OCI-LY3 (cell line): ENCODE measurements around the gene BMP2K.

Experiments
- H2AFZ ChIP-seq: fragments of 200-600, 300-600 bp; shearing (Covaris generic); 2 replicates; pipeline ENCODE4 v1.6.0; 2014; ENCODE audit warnings: antibody characterized with exemption, low read depth, low read length
- H3K27ac ChIP-seq: fragments of 200-600, 300-600 bp; sonication (generic); 2 replicates; pipeline ENCODE4 v1.5.1; 2014; ENCODE audit warnings: mild to moderate bottlenecking, low read length, moderate library complexity, mixed read lengths
- H3K27me3 ChIP-seq: fragments of 200-600, 300-600 bp; sonication (generic); 2 replicates; pipeline ENCODE4 v1.6.1; 2014; ENCODE audit warnings: low read depth, low read length, mixed read lengths
- H3K36me3 ChIP-seq: fragments of 200-600, 300-600 bp; sonication (generic); replicated peaks from 2 replicates; pipeline ENCODE3; 2014; ENCODE audit warnings: low read depth, low read length, mixed read lengths
- H3K4me1 ChIP-seq: fragments of 300-600, 200-600 bp; sonication (generic); 2 replicates; pipeline ENCODE4 v1.6.1; 2014; ENCODE audit warnings: low read length, mixed read lengths
- H3K4me2 ChIP-seq: fragments of 200-600, 300-600 bp; sonication (generic); 2 replicates; pipeline ENCODE4 v1.6.1; 2014; ENCODE audit warnings: low read length, mixed read lengths
- H3K4me3 ChIP-seq: fragments of 300-600, 200-600 bp; sonication (generic); 2 replicates; pipeline ENCODE4 v1.5.1; 2014; ENCODE audit warnings: antibody characterized with exemption, mild to moderate bottlenecking, low read length, moderate library complexity
- H3K79me2 ChIP-seq: fragments of 300-600, 200-600 bp; shearing (Covaris generic); 2 replicates; pipeline ENCODE4 v1.6.1; 2014; ENCODE audit warnings: mild to moderate bottlenecking, low read length, mixed read lengths
- H3K9ac ChIP-seq: fragments of 300-600, 200-600 bp; shearing (Covaris generic); 2 replicates; pipeline ENCODE4 v1.6.0; 2014; ENCODE audit warnings: mild to moderate bottlenecking, low read length, moderate library complexity
- H3K9me3 ChIP-seq: fragments of 200-600, 300-600 bp; shearing (Covaris generic); 2 replicates; pipeline ENCODE4 v1.6.1; 2014; ENCODE audit warnings: low read length, mixed read lengths; ENCODE audit not compliant: insufficient read depth
- H4K20me1 ChIP-seq: fragments of 200-600, 300-600 bp; sonication (generic); 2 replicates; pipeline ENCODE4 v1.6.1; 2016; ENCODE audit warnings: low read length, mixed read lengths; ENCODE audit not compliant: insufficient read depth
- CTCF ChIP-seq: fragments of 200-600, 300-600 bp; sonication (generic); IDR thresholded peaks from 2 replicates; pipeline ENCODE4 v1.5.1; 2014; ENCODE audit warnings: antibody characterized with exemption, low read length, low read depth
- EZH2phosphoT487 ChIP-seq: fragments of 200-600 bp; shearing (Covaris generic); IDR thresholded peaks from 2 replicates; pipeline ENCODE4 v1.6.1; 2018; ENCODE audit warnings: antibody characterized with exemption, mixed run types, low read depth

BMP2K gene

GRCh38 chr4:78781139-78781538, 5.0 kb downstream of the BMP2K start:
- H4K20me1 ChIP-seq = peaks cover 70% of the 10 kb centered on the region
- peaks cover 96% of the 10 kb centered on the region for H3K79me2 ChIP-seq
- H3K27ac ChIP-seq = no peak overlapping the region
- TF ChIP-seq EZH2phosphoT487 (no peak), CTCF (no peak)
- no peak overlapping the region for H2AFZ ChIP-seq
- peaks cover 25% of the 10 kb centered on the region for H3K4me1 ChIP-seq
- no peak overlapping the region for H3K4me3 ChIP-seq
- no peaks in the 10 kb centered on the region for H3K9me3 ChIP-seq
- H3K36me3 ChIP-seq = peaks cover 7% of the 10 kb centered on the region
- H3K9ac ChIP-seq = no peak overlapping the region
- H3K27me3 ChIP-seq = no peaks in the 10 kb centered on the region
- H3K4me2 ChIP-seq = no peak overlapping the region

- Histone ChIP-seq H3K79me2 (peaks cover 98% of the 10 kb centered on the region), H3K9me3 (no peaks in the 10 kb centered on the region), H3K36me3 (peaks cover 7% of the 10 kb centered on the region), H3K4me1 (peaks cover 25% of the 10 kb centered on the region), H3K27ac (no peak overlapping the region), H3K4me3 (no peak overlapping the region), H3K27me3 (no peaks in the 10 kb centered on the region), H4K20me1 (peaks cover 74% of the 10 kb centered on the region), H2AFZ (no peak overlapping the region), H3K4me2 (no peak overlapping the region), H3K9ac (no peak overlapping the region)
- no peak for TF ChIP-seq CTCF
Observed at GRCh38 chr4:78781924-78782323, 5.8 kb downstream of the BMP2K start.

- H3K36me3 ChIP-seq = no peaks in the 10 kb centered on the region
- H3K27me3 ChIP-seq = no peaks in the 10 kb centered on the region
- H2AFZ ChIP-seq = no peak overlapping the region
- TF ChIP-seq CTCF = no peak
- TF ChIP-seq EZH2phosphoT487 = no peak
- H3K79me2 ChIP-seq = peaks cover 98% of the 10 kb centered on the region
- H3K4me2 ChIP-seq = no peak overlapping the region
- H3K4me3 ChIP-seq = no peak overlapping the region
- H4K20me1 ChIP-seq = peaks cover 78% of the 10 kb centered on the region
- H3K9ac ChIP-seq = no peak overlapping the region
- H3K27ac ChIP-seq = no peak overlapping the region
- no peaks in the 10 kb centered on the region for H3K9me3 ChIP-seq
- peaks cover 12% of the 10 kb centered on the region for H3K4me1 ChIP-seq
Observed at GRCh38 chr4:78784236-78784865, 8.2 kb downstream of the BMP2K start.

- TF ChIP-seq EZH2phosphoT487 (no peak), CTCF (no peak)
- Histone ChIP-seq H3K4me2 (no peak overlapping the region), H4K20me1 (peaks cover 54% of the 10 kb centered on the region), H3K27ac (no peak overlapping the region), H3K9ac (no peak overlapping the region), H3K27me3 (no peaks in the 10 kb centered on the region), H3K4me1 (0 out of 2 replicates have a peak, but pooled peaks cover 3% of the 10 kb centered on the region), H3K9me3 (no peaks in the 10 kb centered on the region), H3K4me3 (no peak overlapping the region), H3K79me2 (peaks cover 96% of the 10 kb centered on the region), H2AFZ (no peak overlapping the region), H3K36me3 (no peaks in the 10 kb centered on the region)
Observed at GRCh38 chr4:78787392-78788006, 11.3 kb downstream of the BMP2K start.
